Right lobe of liver (tissue), 4 donors: ENCODE results near the gene SSR4.

ENCODE experiments used
- CTCF ChIP-seq, 4 donors: fragments of 200-600 bp in 3 of 4; fragments of 450-650 bp in 1 of 4; IDR thresholded peaks; one replicate each; pipeline versions ENCODE4 v1.5.1 to v1.8.0; 2016 to 2022; ENCODE audit warnings: antibody characterized with exemption in 4 of 4, mild to moderate bottlenecking in 2 of 4
- POLR2A ChIP-seq: fragments of 450-650 bp; IDR thresholded peaks from one replicate; pipeline ENCODE4 v1.6.1; 2017; ENCODE audit warnings: antibody characterized with exemption, mild to moderate bottlenecking
- donor health status: DM: no; HTN: no; CAD: no.
- donor health status: DM: no; HTN: no; CAD: no.
- donor health status: DM: no; HTN: yes; CAD: no.

GRCh38 chrX:153799326-153799725 is 4.9 kb downstream of the SSR4 start:
- TF ChIP-seq POLR2A: no peak
- TF ChIP-seq CTCF (IDR thresholded peaks at IDR 0.05): no peak
